Measurements from ENCODE around the gene COLEC11.

The COLEC11 gene

GRCh38 chr2:3639015-3639630 lies 44.2 kb downstream of the COLEC11 start:
- no peak for DNase-seq (ENCODE audit: low spot score)

DNA sequence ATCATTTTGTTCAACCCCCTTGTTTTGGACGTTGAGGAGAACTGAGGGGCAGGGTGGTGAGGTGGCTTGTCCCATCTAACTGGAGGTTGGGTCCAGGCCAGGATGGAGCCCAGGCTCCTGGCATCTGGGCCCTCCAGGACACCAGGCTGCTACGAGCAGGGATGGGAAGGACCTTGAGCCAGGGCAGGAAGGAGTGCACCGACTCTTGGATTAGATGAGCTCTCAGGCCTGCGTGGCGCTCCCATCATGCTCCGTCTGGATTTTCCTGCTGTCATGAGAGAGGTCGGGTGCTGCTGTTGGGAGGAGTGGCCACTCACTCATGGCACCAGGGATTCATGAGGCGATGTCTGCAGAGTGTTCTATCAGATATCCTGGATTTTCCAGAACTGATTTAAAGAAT lies 44.7 kb downstream of the COLEC11 start:
- DNase-seq (ENCODE audit: low spot score), result no peak

DNA sequence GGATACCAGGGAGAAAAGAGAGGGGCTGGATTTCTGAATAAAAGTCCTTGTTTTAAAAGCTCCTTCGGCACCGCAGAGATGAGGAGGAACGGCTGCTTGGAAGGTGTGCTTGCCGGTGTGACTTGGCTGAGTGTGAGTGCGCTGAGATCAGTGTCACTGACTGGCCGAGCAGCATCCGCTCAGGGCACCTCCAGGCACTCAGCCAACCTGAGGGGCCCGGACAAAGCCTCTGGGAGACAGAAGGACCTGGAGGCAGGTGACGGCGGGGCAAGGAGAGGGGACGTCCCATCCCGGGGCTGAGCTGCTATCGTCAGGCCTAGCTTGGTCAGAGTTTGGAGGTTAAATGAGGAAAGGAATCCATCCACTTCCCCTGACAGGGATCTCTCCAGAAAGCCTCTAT lies 46.3 kb downstream of the COLEC11 start:
- DNase-seq (ENCODE audit: low spot score), result no peak

DNA sequence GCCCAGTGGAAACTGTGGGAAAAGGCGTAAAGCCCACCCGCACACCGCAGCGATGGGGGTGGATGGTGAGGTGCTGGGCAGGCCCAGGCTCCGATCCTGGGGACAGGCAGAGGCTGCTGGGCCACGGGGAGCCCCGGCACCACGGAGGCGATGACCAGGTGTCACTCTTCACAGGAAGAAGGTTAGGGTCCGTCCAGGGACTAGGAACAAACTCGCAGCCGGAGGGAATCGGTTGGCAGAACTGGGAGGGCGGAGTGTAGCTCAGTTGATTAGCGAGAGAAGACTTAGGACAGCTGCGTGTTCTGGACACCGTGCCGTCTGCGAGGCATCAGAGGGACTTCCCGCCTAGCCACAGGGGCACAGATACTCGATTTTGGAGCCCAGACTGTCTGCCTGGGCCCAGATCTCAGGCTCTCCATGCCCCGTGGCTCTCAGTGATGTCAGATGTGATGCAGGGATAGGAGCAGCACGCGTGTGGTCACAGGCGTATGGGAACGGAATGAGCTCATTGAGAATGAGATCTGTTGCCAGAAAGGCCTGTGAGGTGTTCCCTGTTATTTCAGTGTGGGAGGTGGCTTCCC lies 47.0 kb downstream of the COLEC11 start:
- DNase-seq (ENCODE audit: low spot score), result no peak

DNA sequence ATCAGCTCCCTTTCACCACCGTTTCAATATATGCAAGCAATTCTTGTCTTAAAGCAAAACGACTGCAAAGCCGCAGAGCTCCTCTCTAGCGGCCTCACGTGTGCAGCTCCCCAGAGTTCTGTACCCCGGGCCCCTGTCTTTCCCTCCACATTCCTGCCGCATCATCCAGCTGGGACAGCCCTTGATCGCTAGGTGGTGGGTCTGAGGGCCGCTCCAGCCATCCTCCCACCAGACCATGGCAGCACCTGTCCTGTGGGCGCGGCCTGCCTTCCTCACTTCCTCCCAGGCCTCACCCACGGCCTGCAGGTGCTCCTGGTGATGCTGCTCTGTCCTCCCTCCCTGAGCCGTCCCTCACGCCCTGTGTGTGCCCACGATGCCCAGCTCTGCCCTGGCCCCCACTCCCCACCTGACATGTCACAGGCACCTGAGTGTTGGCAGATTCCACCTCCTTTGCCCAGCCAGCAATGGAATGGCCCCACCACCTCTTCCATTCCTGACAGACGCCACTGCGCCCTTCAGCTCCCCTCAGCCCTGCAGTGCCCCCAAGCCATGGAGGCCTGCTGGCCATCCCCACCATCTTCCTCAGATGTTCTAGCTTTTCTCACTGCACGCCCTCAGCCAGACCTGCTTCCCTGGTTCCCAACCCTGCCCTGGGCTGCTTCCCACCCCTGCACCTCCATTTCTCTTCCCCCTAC lies 47.8 kb downstream of the COLEC11 start:
- DNase-seq (ENCODE audit: low spot score), result no peak

GRCh38 chr2:3643371-3644245 lies 48.7 kb downstream of the COLEC11 start:
- no peak for DNase-seq (ENCODE audit: low spot score)

- DNase-seq (ENCODE audit: low spot score), result no peak
Observed at GRCh38 chr2:3644246-3644525, 49.3 kb downstream of the COLEC11 start.

DNA sequence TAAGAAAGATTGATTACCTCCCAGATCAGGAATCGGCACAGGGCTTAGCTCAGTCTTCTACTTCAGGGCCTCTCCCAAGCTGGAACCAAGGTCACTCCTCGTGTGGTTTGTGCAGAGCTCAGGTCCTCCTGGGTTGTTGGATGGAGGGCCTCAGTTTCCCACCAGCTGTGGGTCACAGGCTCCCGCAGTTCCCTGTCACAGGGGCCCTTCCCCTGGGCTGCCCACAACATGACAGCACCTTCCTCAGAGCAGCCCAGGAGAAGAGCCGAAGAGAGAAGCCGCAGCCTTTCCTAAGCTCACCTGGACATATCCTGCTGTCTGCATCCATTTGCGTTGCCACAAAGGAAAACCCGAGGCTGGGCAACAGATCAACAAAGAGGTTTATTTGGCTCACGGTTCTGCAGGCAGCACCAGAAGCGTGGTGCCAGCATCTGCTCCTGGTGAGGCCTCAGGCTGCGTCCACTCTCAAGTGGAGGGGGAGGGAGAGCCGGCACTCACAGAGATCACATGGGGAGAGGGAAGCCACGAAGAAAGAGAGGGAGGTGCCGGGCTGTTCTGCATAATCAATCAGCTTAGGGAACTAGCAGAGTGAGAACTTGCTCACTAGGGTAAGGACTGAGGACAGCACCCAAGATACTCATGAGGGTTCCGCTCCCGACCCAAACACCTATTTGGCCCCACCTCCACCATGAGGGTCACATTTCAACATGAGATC lies 50.1 kb downstream of the COLEC11 start:
- DNase-seq (ENCODE audit: low spot score), result no peak

DNA sequence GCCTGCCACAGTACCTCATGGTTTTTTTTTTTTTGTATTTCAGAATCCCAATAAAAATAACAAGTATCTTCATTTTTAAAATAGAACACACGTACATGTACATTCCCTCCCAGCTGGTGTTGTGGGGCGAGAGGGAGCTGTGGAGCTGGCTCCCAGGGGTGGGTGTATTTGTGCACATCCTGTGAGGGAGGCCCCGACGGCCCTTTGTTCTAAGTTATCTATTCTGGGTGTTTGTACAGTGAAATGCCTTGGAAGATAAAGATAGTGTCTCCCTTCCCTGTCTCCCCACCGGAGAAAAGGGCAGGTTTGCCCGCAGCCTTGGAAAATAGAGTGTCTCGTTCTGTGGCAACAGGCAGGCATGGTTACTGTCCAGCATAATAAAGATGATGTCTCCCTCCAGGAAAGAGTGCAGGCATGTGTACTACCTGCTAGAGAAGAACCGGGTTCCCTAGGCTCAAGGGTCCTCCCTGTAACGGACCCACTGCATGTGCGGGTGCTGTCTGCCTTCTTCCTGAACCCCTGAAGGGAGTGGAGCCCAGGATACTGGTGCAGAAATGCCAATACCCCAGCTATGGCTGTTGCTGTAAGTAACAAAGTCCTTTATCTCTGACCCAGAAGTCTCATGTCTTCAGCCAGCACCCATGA lies 51.0 kb downstream of the COLEC11 start:
- no peak for DNase-seq (ENCODE audit: low spot score)

- no peak for DNase-seq (ENCODE audit: low spot score)
Observed at GRCh38 chr2:3646446-3646845, 51.5 kb downstream of the COLEC11 start.

DNA sequence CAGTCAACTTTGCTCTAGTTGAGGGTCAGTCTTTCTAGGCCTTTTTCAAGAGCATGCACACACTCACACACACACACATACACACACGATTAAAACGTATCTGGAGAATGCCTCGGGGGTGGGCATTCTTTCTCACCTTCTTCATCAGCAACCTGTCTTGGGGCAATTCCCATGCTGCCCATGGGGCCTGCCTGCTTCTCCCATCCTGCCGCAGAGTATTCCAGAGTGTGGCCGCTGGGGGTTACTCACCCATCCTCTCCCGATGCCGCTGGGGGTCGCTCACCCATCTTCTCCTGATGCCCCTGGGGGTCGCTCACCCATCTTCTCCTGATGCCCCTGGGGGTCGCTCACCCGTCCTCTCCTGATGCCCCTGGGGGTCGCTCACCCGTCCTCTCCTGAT lies 52.3 kb downstream of the COLEC11 start:
- no peak for DNase-seq (ENCODE audit: low spot score)

DNA sequence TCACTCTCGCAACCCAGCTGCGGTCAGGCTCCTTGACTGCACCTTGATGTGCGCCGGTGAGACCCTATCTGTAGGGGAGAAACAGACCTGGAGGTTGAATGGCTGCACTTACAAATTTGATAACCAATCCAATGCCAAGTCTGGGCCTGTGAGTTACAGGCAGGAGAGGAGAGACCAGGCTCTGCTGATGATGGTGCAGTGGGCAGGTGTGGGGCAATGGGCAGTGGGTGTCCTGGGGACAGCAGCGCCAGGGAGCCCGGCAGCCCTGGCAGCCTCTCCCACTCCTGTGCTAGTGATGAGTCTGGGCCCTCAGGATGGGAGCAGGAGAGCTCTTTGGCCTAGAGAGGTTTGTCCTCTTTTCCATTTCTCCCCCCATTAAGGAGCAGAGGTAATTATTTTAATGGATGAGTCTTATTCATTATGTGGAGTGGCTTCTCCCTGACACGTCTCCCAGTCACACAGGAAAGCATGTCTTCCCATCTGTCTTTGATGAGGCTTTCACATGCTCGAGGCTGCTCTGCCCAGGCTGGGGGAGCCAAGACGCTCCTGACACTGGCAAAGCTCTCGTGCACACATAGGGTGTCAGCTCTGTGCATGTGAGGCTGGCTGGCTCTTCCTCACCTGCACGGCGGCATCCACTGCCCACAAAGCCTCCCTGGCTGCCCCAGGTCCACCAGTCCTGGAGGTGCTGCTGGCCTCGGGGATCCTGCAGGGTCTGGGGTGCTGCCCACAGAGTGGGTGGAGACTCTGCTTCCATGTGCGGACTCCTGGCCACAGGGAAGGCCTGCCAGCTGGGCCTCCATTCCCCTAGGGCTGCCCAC lies 53.1 kb downstream of the COLEC11 start:
- no peak for DNase-seq (ENCODE audit: low spot score)

- no peak for DNase-seq (ENCODE audit: low spot score)
Observed at GRCh38 chr2:3648652-3649177, 53.8 kb downstream of the COLEC11 start.

DNA sequence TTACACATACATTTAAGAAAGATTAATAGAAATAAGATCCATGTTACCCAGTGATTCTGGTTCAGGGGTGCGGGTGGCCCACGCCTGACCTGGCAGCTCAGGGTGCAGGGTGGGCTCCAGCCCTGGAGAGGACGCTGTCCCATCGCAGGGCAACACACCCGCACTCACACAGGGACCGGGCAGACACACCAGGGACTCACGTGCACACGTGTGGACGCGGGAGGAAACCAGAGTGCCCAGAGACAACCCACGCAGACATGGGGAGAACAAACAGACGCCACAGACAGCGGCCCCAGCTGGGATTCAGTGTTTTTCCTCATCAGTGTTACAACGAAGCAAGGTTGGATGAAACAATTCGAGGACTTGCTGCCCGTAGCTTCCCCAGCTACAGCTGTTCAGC lies 54.7 kb downstream of the COLEC11 start:
- no peak for DNase-seq (ENCODE audit: low spot score)

DNA sequence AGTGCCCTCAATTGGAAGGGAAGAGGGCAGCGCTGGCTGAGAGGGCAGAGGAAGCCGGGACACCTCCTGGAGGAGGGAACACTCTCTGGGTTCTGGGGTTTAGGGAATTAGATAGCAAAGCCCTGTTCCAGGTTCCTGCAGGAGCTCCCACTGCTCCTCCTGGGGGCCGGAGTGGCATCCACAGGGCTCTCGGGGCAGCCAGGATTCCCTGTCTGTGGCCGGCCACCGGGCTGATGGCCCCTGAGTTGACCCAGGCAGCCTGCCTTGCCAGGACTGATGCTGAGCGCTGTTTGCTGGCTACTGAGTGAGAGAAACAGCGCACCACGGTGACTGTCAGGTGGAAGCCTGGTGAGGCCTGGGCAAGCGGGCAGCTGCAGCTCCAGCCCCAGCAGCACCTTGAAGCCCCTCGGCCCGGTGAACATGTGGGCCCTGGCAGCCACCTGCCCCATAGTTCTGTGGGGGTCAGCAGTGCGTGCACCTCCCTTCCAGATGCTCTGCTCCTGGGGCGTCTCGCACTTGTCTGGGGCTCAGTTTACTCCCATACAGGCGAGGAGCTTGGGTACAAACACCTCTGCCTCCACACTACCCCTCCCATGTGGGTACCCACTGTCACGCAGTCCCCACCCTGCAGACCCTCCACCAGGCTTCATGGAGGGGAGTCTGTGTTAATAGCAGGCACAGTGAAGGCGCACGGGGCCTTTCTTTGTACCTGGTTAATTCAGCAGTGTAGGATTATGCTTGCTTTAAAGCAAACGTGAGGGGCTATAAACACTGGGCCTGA lies 55.4 kb downstream of the COLEC11 start:
- DNase-seq (ENCODE audit: low spot score), result no peak

- DNase-seq (ENCODE audit: low spot score), result peak; percentile 74
Observed at GRCh38 chr2:3651691-3652648, 57.1 kb downstream of the COLEC11 start.

DNA sequence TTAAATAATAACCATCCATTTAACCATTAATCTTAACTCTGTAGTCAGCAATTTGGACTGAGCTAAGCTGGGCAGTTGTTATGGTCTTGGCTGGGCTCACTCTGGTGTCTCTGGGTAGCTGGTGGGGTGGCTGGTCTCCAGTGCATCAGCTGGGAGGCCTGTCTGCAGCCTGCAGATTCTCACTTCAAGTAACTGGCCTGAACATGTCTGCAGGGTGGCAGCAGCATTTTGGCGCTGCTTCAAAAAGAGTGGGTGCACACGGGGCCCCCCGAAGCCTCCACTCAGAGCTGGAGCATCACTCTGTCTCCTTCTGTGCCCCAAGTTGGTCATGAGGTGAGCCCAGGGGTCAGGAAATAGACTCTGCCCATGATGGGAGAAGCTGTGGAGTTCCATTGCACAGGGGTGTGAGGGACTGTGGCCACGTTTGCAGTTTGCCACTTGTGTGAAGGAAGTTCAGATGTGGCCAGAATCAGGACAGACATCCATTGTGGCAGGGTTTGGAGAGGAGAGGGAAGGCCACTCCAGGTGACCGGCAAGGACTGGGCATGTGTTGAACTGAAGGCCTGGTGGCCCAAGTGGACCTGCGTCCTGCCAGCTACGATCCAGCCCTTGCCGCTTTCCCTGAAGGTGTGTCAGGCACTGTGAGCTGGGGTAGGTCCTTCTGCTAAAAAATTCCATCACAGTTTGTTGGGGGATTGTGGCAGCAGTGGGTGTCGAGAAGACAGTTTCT lies 58.1 kb downstream of the COLEC11 start:
- no peak for DNase-seq (ENCODE audit: low spot score)

- no peak for DNase-seq (ENCODE audit: low spot score)
Observed at GRCh38 chr2:3654011-3654410, 59.1 kb downstream of the COLEC11 start.

Data from CD4-positive, alpha-beta T cell treated with Interleukin-15 for 4 hours (primary cell).